Smooth muscle cell of the pulmonary artery (primary cell): Measurements from ENCODE around the gene KRT23. TPM values are rescaled to one million over a fixed set of nuclear protein-coding genes. Genes with fewer than 3 reads are reported as not detected.

ENCODE experiments used
- total RNA-seq: library from RNA; depleted of rRNA; stranded (reverse); fragments of >200 nt; gene quantifications from 2 replicates; pipeline ENCODE4 v1.2.3, GENCODE V29; 2014

The KRT23 gene
- not detected in 2 replicates for total RNA-seq

GRCh38 chr17:40937384-40937819 lies at the start of gene KRT23:
Gene KRT23, minus strand, starts transcription at chr17:40937646. Its CDS starts 1,043 bp downstream, at chr17:40936603.

GRCh38 chr17:40984226-40984625 lies 46.8 kb upstream of the KRT23 start, which contains the start of gene KRT40:
Gene KRT40, minus strand, starts transcription at chr17:40984326. Its CDS starts 53 bp downstream, at chr17:40984273.

GRCh38 chr17:40966848-40967247 lies 29.4 kb upstream of the KRT23 start, which contains the start of gene KRT39:
Gene KRT39, minus strand, starts transcription at chr17:40966948. Its CDS starts 92 bp downstream, at chr17:40966856.

GRCh38 chr17:40884708-40885512 lies 52.5 kb downstream of the KRT23 start, which contains the start of gene KRT20:
Gene KRT20, minus strand, starts transcription at chr17:40885242. Its CDS starts 57 bp downstream, at chr17:40885185.

Other genes starting within 250 kb of the KRT23 start
- not detected in 2 replicates for gene KRT24, start 233.9 kb downstream of the KRT23 start, total RNA-seq
- gene KRT25, start 182.3 kb downstream of the KRT23 start, total RNA-seq = not detected in 2 replicates
- not detected in 2 replicates for gene KRT26, start 165.4 kb downstream of the KRT23 start, total RNA-seq
- not detected in 2 replicates for gene KRT27, start 155.1 kb downstream of the KRT23 start, total RNA-seq
- gene KRT28, start 137.7 kb downstream of the KRT23 start, total RNA-seq = not detected in 2 replicates
- 3.1 and 4.3 TPM in 2 replicates for gene KRT10, start 115.0 kb downstream of the KRT23 start, total RNA-seq
- not detected in 2 replicates for gene KRT12, start 70.4 kb downstream of the KRT23 start, total RNA-seq
- not detected in 2 replicates for gene KRT20, start 52.4 kb downstream of the KRT23 start, total RNA-seq
- not detected in 2 replicates for gene KRT39, start 29.3 kb upstream of the KRT23 start, total RNA-seq
- not detected in 2 replicates for gene KRT40, start 46.7 kb upstream of the KRT23 start, total RNA-seq
- gene KRTAP3-3, start 56.5 kb upstream of the KRT23 start, total RNA-seq = not detected in 2 replicates
- gene KRTAP3-2, start 62.3 kb upstream of the KRT23 start, total RNA-seq = not detected in 2 replicates
- gene KRTAP3-1, start 71.5 kb upstream of the KRT23 start, total RNA-seq = not detected in 2 replicates
- gene KRTAP1-5, start 89.6 kb upstream of the KRT23 start, total RNA-seq = 0.72 and 1.6 TPM in 2 replicates
- gene KRTAP1-4, start 92.5 kb upstream of the KRT23 start, total RNA-seq = not detected in 2 replicates
- not detected in 2 replicates for gene KRTAP1-3, start 97.2 kb upstream of the KRT23 start, total RNA-seq
- gene KRTAP1-1, start 103.8 kb upstream of the KRT23 start, total RNA-seq = not detected in 2 replicates
- gene KRTAP2-1, start 109.7 kb upstream of the KRT23 start, total RNA-seq = not detected in 2 replicates
- not detected in 2 replicates for gene KRTAP2-2, start 117.6 kb upstream of the KRT23 start, total RNA-seq
- 0.56 TPM in 1 of 2 replicates, not detected in the other for gene KRTAP2-3, start 122.5 kb upstream of the KRT23 start, total RNA-seq
- not detected in 2 replicates for gene KRTAP2-4, start 128.2 kb upstream of the KRT23 start, total RNA-seq
- gene KRTAP4-7, start 146.5 kb upstream of the KRT23 start, total RNA-seq = not detected in 2 replicates
- not detected in 2 replicates for gene KRTAP4-8, start 160.5 kb upstream of the KRT23 start, total RNA-seq
- not detected in 2 replicates for gene KRTAP4-16, start 164.6 kb upstream of the KRT23 start, total RNA-seq
- not detected in 2 replicates for gene KRTAP4-9, start 167.7 kb upstream of the KRT23 start, total RNA-seq
- not detected in 2 replicates for gene KRTAP4-11, start 180.7 kb upstream of the KRT23 start, total RNA-seq
- not detected in 2 replicates for gene KRTAP4-12, start 186.5 kb upstream of the KRT23 start, total RNA-seq
- not detected in 2 replicates for gene KRTAP4-6, start 202.9 kb upstream of the KRT23 start, total RNA-seq
- gene KRTAP4-5, start 212.2 kb upstream of the KRT23 start, total RNA-seq = not detected in 2 replicates
- not detected in 2 replicates for gene KRTAP4-4, start 223.1 kb upstream of the KRT23 start, total RNA-seq
- not detected in 2 replicates for gene KRTAP4-3, start 230.6 kb upstream of the KRT23 start, total RNA-seq
- not detected in 2 replicates for gene KRTAP4-2, start 240.6 kb upstream of the KRT23 start, total RNA-seq
- gene KRTAP4-1, start 247.3 kb upstream of the KRT23 start, total RNA-seq = not detected in 2 replicates